ENCODE results near the gene HSPA5.
"Not testable (repeated sequence)": the region's sequence is repeated elsewhere in the genome, so short reads cannot be mapped to it uniquely, and the experiment has no call there.

HSPA5 gene

DNA sequence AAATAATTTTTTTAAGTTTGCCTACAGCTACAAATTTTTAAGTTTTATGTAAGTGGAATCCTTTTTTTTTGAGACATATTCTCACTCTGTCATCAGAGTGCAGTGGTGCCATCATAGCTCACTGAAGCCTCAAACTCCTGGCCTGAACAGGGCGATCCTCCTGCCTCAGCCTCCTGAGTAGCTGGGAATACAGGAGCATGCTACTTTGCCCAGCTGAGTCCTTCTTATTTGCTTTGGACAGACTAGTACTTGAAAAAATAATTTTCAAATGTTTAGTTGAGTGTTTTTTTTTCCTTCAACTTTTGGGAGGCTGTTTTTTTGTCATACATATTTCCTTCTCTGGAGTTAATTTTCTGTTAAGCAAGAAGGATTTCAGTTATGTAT is 27.9 kb upstream of the HSPA5 start:
- Histone ChIP-seq H3K9ac (ENCODE audit: low read length) (no peak overlapping the region), H3K4me3 (ENCODE audit: low read length) (no peak overlapping the region), H3K27ac (ENCODE audit: low read length) (no peak overlapping the region), H3K79me2 (ENCODE audit: low read length) (peaks cover 88% of the 10 kb centered on the region), H3K27me3 (ENCODE audit: low read depth, low read length) (no peaks in the 10 kb centered on the region), H3K4me1 (ENCODE audit: low read length) (peaks cover 7% of the 10 kb centered on the region), H3K36me3 (replicated peaks; ENCODE audit: low read depth, low read length) (peaks cover 17% of the 10 kb centered on the region), H3K4me2 (ENCODE audit: low read length) (no peak overlapping the region), H3K9me3 (ENCODE audit: insufficient read depth, low read length) (no peaks in the 10 kb centered on the region), H2AFZ (ENCODE audit: low read depth, low read length) (no peak overlapping the region), H4K20me1 (ENCODE audit: insufficient read depth, low read length) (peaks cover 23% of the 10 kb centered on the region)
- TF ChIP-seq, protein P1, sequence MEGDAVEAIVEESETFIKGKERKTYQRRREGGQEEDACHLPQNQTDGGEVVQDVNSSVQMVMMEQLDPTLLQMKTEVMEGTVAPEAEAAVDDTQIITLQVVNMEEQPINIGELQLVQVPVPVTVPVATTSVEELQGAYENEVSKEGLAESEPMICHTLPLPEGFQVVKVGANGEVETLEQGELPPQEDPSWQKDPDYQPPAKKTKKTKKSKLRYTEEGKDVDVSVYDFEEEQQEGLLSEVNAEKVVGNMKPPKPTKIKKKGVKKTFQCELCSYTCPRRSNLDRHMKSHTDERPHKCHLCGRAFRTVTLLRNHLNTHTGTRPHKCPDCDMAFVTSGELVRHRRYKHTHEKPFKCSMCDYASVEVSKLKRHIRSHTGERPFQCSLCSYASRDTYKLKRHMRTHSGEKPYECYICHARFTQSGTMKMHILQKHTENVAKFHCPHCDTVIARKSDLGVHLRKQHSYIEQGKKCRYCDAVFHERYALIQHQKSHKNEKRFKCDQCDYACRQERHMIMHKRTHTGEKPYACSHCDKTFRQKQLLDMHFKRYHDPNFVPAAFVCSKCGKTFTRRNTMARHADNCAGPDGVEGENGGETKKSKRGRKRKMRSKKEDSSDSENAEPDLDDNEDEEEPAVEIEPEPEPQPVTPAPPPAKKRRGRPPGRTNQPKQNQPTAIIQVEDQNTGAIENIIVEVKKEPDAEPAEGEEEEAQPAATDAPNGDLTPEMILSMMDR (IDR thresholded peaks at IDR 0.05; ENCODE audit: low read depth, low read length), result no peak
- TF ChIP-seq EZH2phosphoT487 (IDR thresholded peaks at IDR 0.05; ENCODE audit: low read depth), result no peak

DNA sequence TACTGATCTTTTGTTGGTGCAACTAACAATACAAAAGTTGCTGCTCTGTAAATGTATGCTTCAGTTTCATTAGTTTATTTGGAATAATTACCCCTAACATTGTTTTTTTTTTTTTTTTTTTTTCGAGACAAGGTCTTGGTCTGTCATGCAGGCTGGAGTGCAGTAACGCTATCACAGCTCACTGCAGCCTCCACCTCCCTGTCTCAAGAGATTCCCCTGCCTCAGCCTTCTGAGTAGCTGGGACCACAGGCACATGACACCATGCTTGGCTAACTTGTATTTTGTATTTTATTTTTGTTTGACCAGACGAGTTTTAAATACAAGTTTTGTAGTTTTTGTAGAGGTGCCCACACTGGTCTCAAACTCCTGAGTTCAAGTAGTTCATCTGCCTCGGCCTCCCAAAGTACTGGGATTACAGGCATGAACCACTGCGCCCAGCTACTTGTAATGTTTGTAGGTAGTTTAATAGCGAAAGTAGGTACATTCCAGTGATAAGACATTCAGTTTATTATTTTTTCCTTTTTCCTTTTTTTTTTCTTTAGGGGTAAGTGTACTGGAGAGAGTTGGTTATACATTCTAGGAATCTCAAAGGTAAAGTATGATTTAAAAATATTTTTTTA is 27.4 kb upstream of the HSPA5 start:
- Histone ChIP-seq H3K79me2 (ENCODE audit: low read length) (peaks cover 88% of the 10 kb centered on the region), H3K4me2 (ENCODE audit: low read length) (no peak overlapping the region), H3K27me3 (ENCODE audit: low read depth, low read length) (no peaks in the 10 kb centered on the region), H3K9ac (ENCODE audit: low read length) (no peak overlapping the region), H3K4me3 (ENCODE audit: low read length) (no peak overlapping the region), H3K9me3 (ENCODE audit: insufficient read depth, low read length) (no peaks in the 10 kb centered on the region), H4K20me1 (ENCODE audit: insufficient read depth, low read length) (peaks cover 26% of the 10 kb centered on the region), H3K36me3 (replicated peaks; ENCODE audit: low read depth, low read length) (peaks cover 17% of the 10 kb centered on the region), H2AFZ (ENCODE audit: low read depth, low read length) (no peak overlapping the region), H3K27ac (ENCODE audit: low read length) (no peak overlapping the region), H3K4me1 (ENCODE audit: low read length) (peaks cover 7% of the 10 kb centered on the region)
- TF ChIP-seq, protein P1 (IDR thresholded peaks at IDR 0.05; ENCODE audit: low read depth, low read length), result no peak
- TF ChIP-seq EZH2phosphoT487 (IDR thresholded peaks at IDR 0.05; ENCODE audit: low read depth), result no peak

DNA sequence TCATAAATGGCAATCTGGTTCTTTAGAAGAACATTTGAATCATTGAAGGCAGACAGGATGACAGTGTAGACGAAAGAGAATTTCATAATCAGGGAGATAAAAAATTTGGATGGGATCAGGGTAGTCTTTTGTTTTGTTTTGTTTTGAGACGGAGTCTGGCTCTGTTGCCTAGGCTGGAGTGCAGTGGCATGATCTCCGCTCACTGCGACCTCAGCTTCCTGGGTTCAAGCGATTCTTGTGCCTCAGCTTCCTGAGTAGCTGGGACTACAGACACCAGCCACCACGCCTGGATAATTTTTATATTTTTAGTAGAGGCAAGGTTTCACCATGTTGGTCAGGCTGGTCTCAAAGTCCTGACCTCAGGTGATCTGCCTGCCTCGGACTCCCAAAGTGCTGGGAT is 22.9 kb upstream of the HSPA5 start:
- H3K79me2 ChIP-seq (ENCODE audit: low read length), result peaks cover 70% of the 10 kb centered on the region
- H3K4me2 ChIP-seq (ENCODE audit: low read length), result not testable (repeated sequence)

DNA sequence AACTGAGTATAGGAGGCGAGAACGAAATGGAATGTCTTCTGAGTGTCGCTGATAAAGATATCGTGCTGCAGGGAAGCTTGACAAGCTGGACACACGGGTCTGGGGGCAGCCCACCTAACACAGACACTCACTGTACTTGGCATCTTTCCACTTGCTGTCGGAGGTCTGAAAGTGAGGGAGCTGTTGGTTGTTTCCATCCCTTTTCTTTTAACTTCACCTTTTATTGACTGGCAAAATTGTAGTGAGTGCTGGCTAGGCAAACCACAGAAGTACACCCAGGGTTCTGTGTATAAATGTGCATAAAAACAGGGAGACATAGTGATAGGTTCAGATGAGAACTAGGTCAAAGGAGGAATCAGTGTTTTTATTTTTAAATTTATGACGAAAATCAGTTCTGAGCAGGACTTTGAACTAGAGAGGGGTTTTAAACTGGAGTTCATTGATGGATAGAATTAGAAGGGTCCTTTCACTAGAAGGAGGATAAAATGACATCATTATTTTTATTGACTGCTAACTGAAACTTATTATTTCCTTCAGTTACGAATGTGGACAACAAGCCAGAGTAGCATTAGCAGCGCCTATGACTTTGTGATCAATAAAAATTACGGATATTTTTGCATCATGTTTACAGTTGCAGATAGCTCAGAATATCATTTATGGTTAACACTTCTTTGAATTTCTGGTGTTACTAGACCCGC is 21.3 kb upstream of the HSPA5 start:
- peak overlapping the region; percentile 89 for H3K9ac ChIP-seq (ENCODE audit: low read length)
- peaks cover 27% of the 10 kb centered on the region for H3K4me1 ChIP-seq (ENCODE audit: low read length)
- peaks cover 24% of the 10 kb centered on the region; the same call in 1 of the 2 replicates for H4K20me1 ChIP-seq (ENCODE audit: insufficient read depth, low read length)
- H3K36me3 ChIP-seq (replicated peaks; ENCODE audit: low read depth, low read length), result peaks cover 12% of the 10 kb centered on the region
- H3K27ac ChIP-seq (ENCODE audit: low read length), result no peak overlapping the region
- 0 out of 2 replicates have a peak, but pooled peaks cover 3% of the 10 kb centered on the region for H3K9me3 ChIP-seq (ENCODE audit: insufficient read depth, low read length)
- no peak for TF ChIP-seq EZH2phosphoT487 (IDR thresholded peaks at IDR 0.05; ENCODE audit: low read depth)
- TF ChIP-seq, protein P1 (IDR thresholded peaks at IDR 0.05; ENCODE audit: low read depth, low read length), result no peak
- peak overlapping the region; percentile 96 for H3K4me3 ChIP-seq (ENCODE audit: low read length)
- no peaks in the 10 kb centered on the region for H3K27me3 ChIP-seq (ENCODE audit: low read depth, low read length)
- H2AFZ ChIP-seq (ENCODE audit: low read depth, low read length), result no peak overlapping the region
- H3K79me2 ChIP-seq (ENCODE audit: low read length), result peaks cover 55% of the 10 kb centered on the region
- H3K4me2 ChIP-seq (ENCODE audit: low read length), result peak overlapping the region; percentile 77

More for the DNA sequence above, 22.9 kb upstream of the HSPA5 start:
- H3K27ac ChIP-seq (ENCODE audit: low read length); H3K9ac ChIP-seq (ENCODE audit: low read length); H3K4me3 ChIP-seq (ENCODE audit: low read length); H2AFZ ChIP-seq (ENCODE audit: low read depth, low read length); H3K27me3 ChIP-seq (ENCODE audit: low read depth, low read length); H3K9me3 ChIP-seq (ENCODE audit: insufficient read depth, low read length): not testable (repeated sequence)
- H4K20me1 ChIP-seq (ENCODE audit: insufficient read depth, low read length), result peaks cover 31% of the 10 kb centered on the region
- peaks cover 24% of the 10 kb centered on the region for H3K4me1 ChIP-seq (ENCODE audit: low read length)
- peaks cover 13% of the 10 kb centered on the region for H3K36me3 ChIP-seq (replicated peaks; ENCODE audit: low read depth, low read length)

Data from OCI-LY3 (cell line).